ENCODE data around the gene SH3PXD2B. TPM values are rescaled to one million over a fixed set of nuclear protein-coding genes. Genes with fewer than 3 reads are reported as not detected.

The SH3PXD2B gene
- total and polyA plus RNA-seq, 2 of the 4 experiments (the other 2 are of a cell fraction): 8.2 to 14.4 TPM

DNA sequence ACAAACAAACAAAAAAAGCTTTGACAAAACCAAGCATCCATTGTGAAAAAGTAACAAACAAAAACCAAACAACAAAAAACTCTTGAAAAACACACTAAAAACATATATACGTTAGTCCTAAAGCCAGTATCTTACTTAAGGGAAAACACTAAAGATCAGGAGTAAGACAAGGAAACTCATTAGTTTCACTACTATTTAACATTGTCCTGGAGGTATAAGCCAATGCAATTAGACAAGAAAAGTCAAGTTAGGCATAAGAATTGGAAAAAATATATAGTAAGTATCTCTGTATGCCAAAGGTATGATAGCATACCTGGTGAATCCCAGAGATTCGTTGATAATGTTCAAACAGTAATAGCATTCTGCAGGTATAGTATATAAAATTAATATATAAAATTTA is 148.9 kb downstream of the SH3PXD2B start:
- intact Hi-C loops (cut with micrococcal nuclease): no loop called here
- Histone ChIP-seq H3K27ac (ENCODE audit: insufficient read depth, low read length) (no peak overlapping the region), H2BK120ac (ENCODE audit: low read depth, low read length) (no peak overlapping the region), H3K27me3 (ENCODE audit: control insufficient read depth, insufficient read depth, low read length) (no peaks in the 10 kb centered on the region), H3K56ac (ENCODE audit: extremely low read depth, insufficient read depth, low read length) (no peak overlapping the region), H2AK9ac (replicated peaks; ENCODE audit: low read depth, low read length, poor library complexity) (no peak overlapping the region), H2AFZ (replicated peaks; ENCODE audit: low read length, poor library complexity) (no peak overlapping the region), H2BK20ac (ENCODE audit: low read depth, low read length) (no peak overlapping the region), H2BK15ac (ENCODE audit: low read depth, low read length) (no peak overlapping the region), H3K4me2 (ENCODE audit: low read depth, low read length) (no peak overlapping the region), H3K9ac (ENCODE audit: low read depth, low read length) (no peak overlapping the region), H3K23ac (ENCODE audit: low read depth, low read length) (no peak overlapping the region), H4K20me1 (ENCODE audit: insufficient read depth, low read length) (no peaks in the 10 kb centered on the region), H2AK5ac (ENCODE audit: low read depth, low read length) (no peak overlapping the region), H4K5ac (ENCODE audit: low read depth, low read length) (no peak overlapping the region), H3K18ac (ENCODE audit: low read depth, low read length) (no peak overlapping the region), H3K79me1 (ENCODE audit: low read depth in 1 of 2, low read length in 2 of 2) (no peaks in the 10 kb centered on the region), H3K9me3 (ENCODE audit: control insufficient read depth, insufficient read depth, low read length) (peaks cover 2% of the 10 kb centered on the region; the same call in 1 of the 2 replicates), H3K9me1 (ENCODE audit: insufficient read depth, low read length) (peaks cover 4% of the 10 kb centered on the region; the same call in 1 of the 2 replicates), H2BK5ac (ENCODE audit: low read depth, low read length, poor library complexity, severe bottlenecking) (no peak overlapping the region), H3K4me3 (ENCODE audit: insufficient read depth, low read depth, low read length) (no peak overlapping the region), H4K8ac (ENCODE audit: low read depth in 2 of 2, low read length in 2 of 2) (no peak overlapping the region), H4K91ac (ENCODE audit: insufficient read depth, low read depth, low read length) (no peak overlapping the region), H3K14ac (replicated peaks; ENCODE audit: low read depth, low read length) (no peak overlapping the region), H3K4me1 (ENCODE audit: control insufficient read depth, insufficient read depth, low read length) (peaks cover 2% of the 10 kb centered on the region; the same call in 1 of the 2 replicates), H3K36me3 (ENCODE audit: control insufficient read depth, insufficient read depth, low read length) (no peaks in the 10 kb centered on the region), H3K4ac (ENCODE audit: low read depth, low read length) (no peak overlapping the region)
- DNase-seq (no peak), ATAC-seq (ENCODE audit: low read depth) (no peak)
- TF ChIP-seq MAZ (IDR thresholded peaks at IDR 0.05; ENCODE audit: borderline replicate concordance, low read depth, low read length) (no peak), RAD21 (IDR thresholded peaks at IDR 0.05; ENCODE audit: low read length) (no peak), POLR2A (IDR thresholded peaks at IDR 0.05; ENCODE audit: low read depth, low read length) (no peak), CHD1 (IDR thresholded peaks at IDR 0.05; ENCODE audit: low read depth, low read length) (no peak), FOS (IDR thresholded peaks at IDR 0.05; ENCODE audit: low read depth, low read length) (no peak), CEBPB (IDR thresholded peaks at IDR 0.05; ENCODE audit: low read depth, low read length) (no peak)
- no CpG with 5 or more reads among the region's 2 CpGs for WGBS, 2 experiments (ENCODE audit: extremely low coverage in 2 of 2, insufficient read length in 1 of 2)
- ChIA-PET POLR2A (ENCODE audit: unreplicated experiment) (no interaction called here), CTCF (interaction anchor here (0.7 kb wide), 1 partner anchor 25 kb away, joined by 3 read pairs; no protein-coding TSS in a partner anchor)
- in situ Hi-C loops (cut with MboI; ENCODE audit: low sequenced_read_pairs): no loop called here
- dilution Hi-C loops (cut with HindIII; ENCODE audit: low sequenced_read_pairs, unreplicated experiment): no loop called here
- BruUV-seq (replicated peaks): no TSS peak

All from IMR-90 (cell line).